Small intestine (tissue), 7 donors: Measurements from ENCODE around the gene MTHFD1L. TPM values are rescaled to one million over a fixed set of nuclear protein-coding genes. Genes with fewer than 3 reads are reported as not detected.
"Not testable (repeated sequence)": the region's sequence is repeated elsewhere in the genome, so short reads cannot be mapped to it uniquely, and the experiment has no call there.

Source experiments
- DNase-seq, 2 donors: peaks; one replicate each; pipeline versions ENCODE4 v3.0.0 to v3.0.0-alpha.2; 2013
- FAIRE-seq: peaks from 2 replicates; lab custom pipeline; 2012; peaks lifted over from hg19 to GRCh38; lab: Jason Lieb, UNC
- H3K27ac ChIP-seq, 3 donors: one replicate each; pipeline ENCODE4 v1.5.1; 2013; ENCODE audit warnings: low read length in 2 of 3, mild to moderate bottlenecking in 2 of 3, control low read depth in 1 of 3, inconsistent platforms in 1 of 3, low read depth in 1 of 3, moderate library complexity in 1 of 3
- H3K27me3 ChIP-seq, 3 donors: one replicate each; pipeline ENCODE4 v1.6.1; 2013; ENCODE audit warnings: low read length in 3 of 3, inconsistent platforms in 1 of 3; ENCODE audit not compliant: control insufficient read depth in 3 of 3, insufficient read depth in 3 of 3
- H3K36me3 ChIP-seq, 3 donors: one replicate each; pipeline ENCODE4 v1.6.1; 2013; ENCODE audit warnings: low read length in 3 of 3, inconsistent platforms in 1 of 3, low read depth in 1 of 3, mild to moderate bottlenecking in 1 of 3, moderate library complexity in 1 of 3; ENCODE audit not compliant: control insufficient read depth in 3 of 3, insufficient read depth in 2 of 3
- H3K4me1 ChIP-seq, 3 donors: one replicate each; pipeline ENCODE4 v1.6.1; 2013; ENCODE audit warnings: low read length in 2 of 3, inconsistent platforms in 1 of 3, low read depth in 1 of 3, mild to moderate bottlenecking in 1 of 3, moderate library complexity in 1 of 3; ENCODE audit not compliant: control insufficient read depth in 3 of 3, insufficient read depth in 2 of 3
- H3K4me3 ChIP-seq, 3 donors: one replicate each; pipeline ENCODE4 v1.5.1; 2013; ENCODE audit warnings: low read length in 3 of 3, control low read depth in 1 of 3, inconsistent platforms in 1 of 3, low read depth in 1 of 3, mild to moderate bottlenecking in 1 of 3, moderate library complexity in 1 of 3
- H3K9me3 ChIP-seq, 2 donors: one replicate each; pipeline ENCODE4 v1.6.1; 2013; ENCODE audit warnings: low read depth in 1 of 2, low read length in 1 of 2; ENCODE audit not compliant: control insufficient read depth in 2 of 2, insufficient read depth in 1 of 2
- WGBS, 3 donors: extraction: QIAGEN DNeasy Blood & Tissue Kit; methylation state at CpG; one replicate each; pipeline ENCODE4 v1.1.7; 2013; 5-methylcytosine and 5-hydroxymethylcytosine counted together
- polyA plus RNA-seq, 4 donors: library from polyadenylated mRNA; stranded (reverse) in 3 of 4; unstranded in 1 of 4; fragments of 200-250 nt in 3 of 4; fragments of 120-200 nt in 1 of 4; gene quantifications; one replicate each; pipeline versions ENCODE4 v1.2.1 to v1.2.3, GENCODE V29; 2013
- donor health status: healthy with polysubstance abuse.
- donor health status: control.
- donor health status: control.
- donor health status: Bipolar disorder and iron deficiency.
- donor health status: healthy.

Gene MTHFD1L
- polyA plus RNA-seq, 4 donors, result 0.89 to 14.2 (median 4.7) TPM

GRCh38 chr6:151034825-151035781 lies 169.6 kb downstream of the MTHFD1L start:
- Histone ChIP-seq H3K27me3 (no peaks in the 10 kb centered on the region), H3K27ac (no peak overlapping the region), H3K36me3 (peaks cover 0 to 16% (median 0%) of the 10 kb centered on the region in 3 donors), H3K4me3 (no peak overlapping the region), H3K4me1 (peaks cover 0 to 6% (median 0%) of the 10 kb centered on the region in 3 donors), H3K9me3 (no peaks in the 10 kb centered on the region)
- WGBS, 3 donors, result 97% methylated on average over 9 to 10 of the region's 10 CpGs
- FAIRE-seq, result no peak
- DNase-seq, result no peak

GRCh38 chr6:151036211-151036721 lies 170.8 kb downstream of the MTHFD1L start:
- H3K4me3 ChIP-seq, FAIRE-seq: not testable (repeated sequence)
- DNase-seq, result peak; percentile 61 to 88

GRCh38 chr6:151036869-151037680 lies 171.6 kb downstream of the MTHFD1L start:
- no peaks in the 10 kb centered on the region for H3K27me3 ChIP-seq
- H3K4me1 ChIP-seq, result peaks cover 0 to 6% (median 0%) of the 10 kb centered on the region in 3 donors
- no peaks in the 10 kb centered on the region for H3K9me3 ChIP-seq
- FAIRE-seq, result no peak
- H3K27ac ChIP-seq, result peak overlapping the region; percentile 55 to 93 (median 93)
- peaks cover 0 to 12% (median 0%) of the 10 kb centered on the region in 3 donors for H3K36me3 ChIP-seq
- H3K4me3 ChIP-seq, result no peak overlapping the region
- DNase-seq, result peak in 1 of 2 donors; percentile 76
- 39 to 66% (median 46%) methylated on average over 12 of the region's 12 CpGs for WGBS, 3 donors

More at GRCh38 chr6:151036211-151036721, 170.8 kb downstream of the MTHFD1L start:
- peaks cover 0 to 12% (median 0%) of the 10 kb centered on the region in 3 donors for H3K36me3 ChIP-seq
- not testable (repeated sequence) for H3K9me3 ChIP-seq, H3K27me3 ChIP-seq, H3K4me1 ChIP-seq
- 6 to 41% (median 26%) methylated on average over 3 of the region's 3 CpGs for WGBS, 3 donors
- peak overlapping the region; percentile 63 to 93 (median 93) for H3K27ac ChIP-seq

- Histone ChIP-seq H3K27ac (no peak overlapping the region), H3K9me3 (no peaks in the 10 kb centered on the region), H3K4me3 (no peak overlapping the region), H3K4me1 (peaks cover 0 to 6% (median 0%) of the 10 kb centered on the region in 3 donors), H3K27me3 (no peaks in the 10 kb centered on the region), H3K36me3 (peaks cover 0 to 12% (median 0%) of the 10 kb centered on the region in 3 donors)
- no peak for DNase-seq
- FAIRE-seq, result no peak
- WGBS, 3 donors, result 81 to 93% (median 92%) methylated on average over 7 of the region's 7 CpGs
Observed at GRCh38 chr6:151038616-151039015, 173.1 kb downstream of the MTHFD1L start.

- Histone ChIP-seq H3K36me3 (peaks cover 0 to 15% (median 0%) of the 10 kb centered on the region in 3 donors), H3K4me1 (peaks cover 0 to 18% (median 4%) of the 10 kb centered on the region in 3 donors), H3K27ac (peak overlapping the region in 2 of 3 donors; percentile 35 to 84)
- 43 to 67% (median 65%) methylated on average over 12 of the region's 12 CpGs for WGBS, 3 donors
- DNase-seq, result peak; percentile 41 to 44
- not testable (repeated sequence) for H3K9me3 ChIP-seq, H3K4me3 ChIP-seq, FAIRE-seq, H3K27me3 ChIP-seq
Observed at GRCh38 chr6:151040888-151041521, 175.5 kb downstream of the MTHFD1L start.

- no peak for FAIRE-seq
- DNase-seq, result no peak
Observed at GRCh38 chr6:151041686-151042085, 176.2 kb downstream of the MTHFD1L start.

GRCh38 chr6:151042911-151043330 lies 177.4 kb downstream of the MTHFD1L start:
- H3K9me3 ChIP-seq, H3K27ac ChIP-seq, FAIRE-seq, H3K4me3 ChIP-seq, DNase-seq, H3K27me3 ChIP-seq: not testable (repeated sequence)
- Histone ChIP-seq H3K4me1 (peaks cover 0 to 12% (median 4%) of the 10 kb centered on the region in 3 donors), H3K36me3 (peaks cover 0 to 15% (median 0%) of the 10 kb centered on the region in 3 donors)
- 83 to 86% (median 84%) methylated on average over 5 to 6 of the region's 6 CpGs for WGBS, 3 donors

More at GRCh38 chr6:151041686-151042085, 176.2 kb downstream of the MTHFD1L start:
- H3K27ac ChIP-seq, result peak overlapping the region in 2 of 3 donors; percentile 35 to 84
- no peaks in the 10 kb centered on the region for H3K9me3 ChIP-seq
- H3K27me3 ChIP-seq, result no peaks in the 10 kb centered on the region
- H3K4me3 ChIP-seq, result no peak overlapping the region
- 80 to 95% (median 95%) methylated on average over 5 of the region's 5 CpGs for WGBS, 3 donors
- peaks cover 0 to 15% (median 0%) of the 10 kb centered on the region in 3 donors for H3K36me3 ChIP-seq
- peaks cover 0 to 16% (median 4%) of the 10 kb centered on the region in 3 donors for H3K4me1 ChIP-seq
